HepG2 (cell line): Measurements from ENCODE around the gene COL8A1. TPM values are rescaled to one million over a fixed set of nuclear protein-coding genes. Genes with fewer than 3 reads are reported as not detected.

Source experiments
- ARNTL ChIP-seq: sonication (generic); formaldehyde crosslinking; IDR thresholded peaks from 2 replicates; pipeline ENCODE4 v1.4.0; 2020; ENCODE audit warnings: mild to moderate bottlenecking, missing genetic modification reagents
- DPF2 ChIP-seq: sonication (generic); formaldehyde crosslinking; IDR thresholded peaks from 2 replicates; pipeline ENCODE4 v1.4.0; 2020; ENCODE audit warnings: mild to moderate bottlenecking, low read depth, missing genetic modification reagents, borderline replicate concordance
- DR1 ChIP-seq: sonication (generic); formaldehyde crosslinking; IDR thresholded peaks from 2 replicates; pipeline ENCODE4 v1.8.0; 2021; ENCODE audit warnings: mild to moderate bottlenecking, missing genetic modification reagents, inconsistent platforms
- IRX3 ChIP-seq: sonication (generic); formaldehyde crosslinking; IDR thresholded peaks from 2 replicates; pipeline ENCODE4 v1.8.1; 2023; ENCODE audit warnings: mild to moderate bottlenecking, low read depth, missing genetic modification reagents, borderline replicate concordance
- KAT2B ChIP-seq: fragments of 150-350 bp; IDR thresholded peaks from 2 replicates; pipeline ENCODE4 v1.6.1; 2014; ENCODE audit warnings: low read depth, low read length, borderline replicate concordance
- KAT7 ChIP-seq: IDR thresholded peaks from 2 replicates; pipeline ENCODE4 v1.6.1; 2018; ENCODE audit warnings: borderline replicate concordance, missing compliant biosample characterization
- LCORL ChIP-seq, 2 experiments: fragments of 450-650 bp in 1 of 2; sonication (generic) in 1 of 2; formaldehyde crosslinking in 1 of 2; IDR thresholded peaks; 2 replicates each; pipeline versions ENCODE4 v1.5.0 to v1.6.1; 2017 to 2020; ENCODE audit warnings: antibody characterized with exemption in 1 of 2, missing genetic modification reagents in 1 of 2
- MEIS1 ChIP-seq: sonication (generic); formaldehyde crosslinking; IDR thresholded peaks from 2 replicates; pipeline ENCODE4 v1.9.0; 2021; ENCODE audit warnings: mild to moderate bottlenecking, missing genetic modification reagents, moderate library complexity, borderline replicate concordance
- MYC ChIP-seq: sonication (generic); formaldehyde crosslinking; IDR thresholded peaks from 2 replicates; pipeline ENCODE4 v1.9.0; 2021; ENCODE audit warnings: missing genetic modification reagents, borderline replicate concordance
- NCOA5 ChIP-seq: sonication (generic); formaldehyde crosslinking; IDR thresholded peaks from 2 replicates; pipeline ENCODE4 v1.4.0; 2020; ENCODE audit warnings: missing genetic modification reagents
- SP140L ChIP-seq: sonication (generic); formaldehyde crosslinking; IDR thresholded peaks from 2 replicates; pipeline ENCODE4 v1.4.0; 2020; ENCODE audit warnings: missing genetic modification reagents, borderline replicate concordance
- TAF15 ChIP-seq: fragments of 200-400 bp; formaldehyde crosslinking; IDR thresholded peaks from one replicate; pipeline ENCODE4 v1.6.1; 2018; ENCODE audit warnings: mild to moderate bottlenecking, low read depth, low read length; ENCODE audit not compliant: poor library complexity, severe bottlenecking
- ZBTB7A ChIP-seq: sonication (generic); formaldehyde crosslinking; IDR thresholded peaks from 2 replicates; pipeline ENCODE4 v1.8.0; 2022; ENCODE audit warnings: mild to moderate bottlenecking, missing genetic modification reagents
- ZFP37 ChIP-seq: sonication (generic); formaldehyde crosslinking; IDR thresholded peaks from 2 replicates; pipeline ENCODE4 v1.4.0; 2020; ENCODE audit warnings: missing genetic modification reagents, borderline replicate concordance
- ZIK1 ChIP-seq: sonication (generic); formaldehyde crosslinking; IDR thresholded peaks from 2 replicates; pipeline ENCODE4 v1.5.0; 2020; ENCODE audit warnings: mild to moderate bottlenecking, low read depth, missing genetic modification reagents, borderline replicate concordance
- ZNF292 ChIP-seq: sonication (generic); formaldehyde crosslinking; IDR thresholded peaks from 2 replicates; pipeline ENCODE4 v1.8.1; 2022; ENCODE audit warnings: mild to moderate bottlenecking, low read depth, missing genetic modification reagents, borderline replicate concordance
- ZNF317 ChIP-seq: sonication (generic); formaldehyde crosslinking; IDR thresholded peaks from 2 replicates; pipeline ENCODE4 v1.5.0; 2020; ENCODE audit warnings: mild to moderate bottlenecking, missing genetic modification reagents
- ZNF781 ChIP-seq: sonication (generic); formaldehyde crosslinking; IDR thresholded peaks from 2 replicates; pipeline ENCODE4 v1.5.1; 2020; ENCODE audit warnings: borderline replicate concordance, mild to moderate bottlenecking, missing genetic modification reagents; ENCODE audit errors: not compliant biosample characterization
- ZNF792 ChIP-seq: IDR thresholded peaks from 2 replicates; pipeline ENCODE4 v1.6.1; 2016
- ZNF83 ChIP-seq: sonication (generic); formaldehyde crosslinking; IDR thresholded peaks from 2 replicates; pipeline ENCODE4 v1.4.0; 2020; ENCODE audit warnings: missing genetic modification reagents, mild to moderate bottlenecking, borderline replicate concordance
- ZSCAN22 ChIP-seq: sonication (generic); formaldehyde crosslinking; IDR thresholded peaks from 2 replicates; pipeline ENCODE4 v1.4.0; 2020; ENCODE audit warnings: mild to moderate bottlenecking, missing genetic modification reagents
- polyA plus RNA-seq, 8 experiments: library from polyadenylated mRNA; depleted of rRNA in 3 of 8; stranded (reverse) in 7 of 8; unstranded in 1 of 8; fragments of >200 nt; fragmentation: Illumina TruSeq in 4 of 8; extraction: Trizol in 4 of 8; gene quantifications; 2 replicates each; pipeline versions ENCODE4 v1.2.1 to v1.2.3, GENCODE V29; 2011 to 2016; ENCODE audit warnings: low read depth in 4 of 8, missing spikeins in 1 of 8, mixed read lengths in 1 of 8; ENCODE audit not compliant: insufficient read depth in 1 of 8
- total RNA-seq, 5 experiments: library from RNA; depleted of rRNA; stranded (reverse); fragments of >200 nt; fragmentation: Illumina TruSeq; extraction: Trizol; gene quantifications; 2 replicates each; pipeline ENCODE4 v1.2.3, GENCODE V29; 2016; ENCODE audit warnings: low read depth in 1 of 5
- TF ChIP-seq, protein P1 (sequence below), 2 experiments: sonication (generic) in 1 of 2; formaldehyde crosslinking in 1 of 2; IDR thresholded peaks; 2 replicates each; pipeline versions ENCODE4 v1.4.0 to v1.6.1; 2016 to 2020; ENCODE audit warnings: borderline replicate concordance in 1 of 2, low read depth in 1 of 2, mild to moderate bottlenecking in 1 of 2, missing genetic modification reagents in 1 of 2
- TF ChIP-seq, protein P2 (sequence below): sonication (generic); formaldehyde crosslinking; IDR thresholded peaks from 2 replicates; pipeline ENCODE4 v1.9.0; 2022; ENCODE audit warnings: low read depth, missing genetic modification reagents

Gene COL8A1
- total and polyA plus RNA-seq, 2 of the 13 experiments (the other 11 are each of a cell fraction or from before 2014, with no cell fraction given): not detected

DNA sequence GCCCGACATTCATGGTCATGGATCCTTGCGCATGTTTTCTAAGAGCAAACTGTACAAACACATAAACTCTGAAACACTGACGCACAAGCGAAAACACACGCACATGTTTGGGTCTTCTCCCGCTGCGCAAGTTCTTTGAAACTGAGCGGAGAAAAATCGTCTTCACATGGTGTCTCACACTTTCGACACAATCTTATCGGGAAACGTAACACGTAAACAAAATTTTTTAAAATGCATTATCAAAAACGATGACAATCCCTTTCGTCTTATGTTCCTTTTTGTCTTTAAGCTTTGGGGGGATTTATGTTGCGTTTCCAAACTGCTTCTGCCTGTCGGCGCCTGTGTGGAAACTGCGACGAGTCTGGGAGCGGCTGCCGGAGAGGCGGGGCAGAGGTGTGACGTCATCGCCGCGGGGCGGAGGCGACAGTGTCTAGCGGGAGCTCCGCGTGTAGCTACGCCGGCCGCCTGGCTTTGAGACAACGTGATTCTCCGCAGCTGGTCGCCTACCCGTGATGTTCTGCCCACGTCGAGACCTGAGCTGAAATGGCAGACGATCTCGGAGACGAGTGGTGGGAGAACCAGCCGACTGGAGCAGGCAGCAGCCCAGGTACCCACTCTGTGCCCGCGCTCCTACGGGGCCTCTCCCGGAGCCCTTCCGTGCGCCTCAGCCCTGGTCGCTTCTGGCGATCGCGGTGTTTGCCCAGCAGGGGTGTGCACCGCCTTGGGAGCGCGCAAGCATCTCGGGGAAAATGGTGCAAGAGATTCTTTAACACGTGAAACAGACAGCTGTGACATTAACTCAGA, 179.2 kb downstream of the COL8A1 start, which contains the start of gene CMSS1 (continued):
- TF ChIP-seq, protein P1, sequence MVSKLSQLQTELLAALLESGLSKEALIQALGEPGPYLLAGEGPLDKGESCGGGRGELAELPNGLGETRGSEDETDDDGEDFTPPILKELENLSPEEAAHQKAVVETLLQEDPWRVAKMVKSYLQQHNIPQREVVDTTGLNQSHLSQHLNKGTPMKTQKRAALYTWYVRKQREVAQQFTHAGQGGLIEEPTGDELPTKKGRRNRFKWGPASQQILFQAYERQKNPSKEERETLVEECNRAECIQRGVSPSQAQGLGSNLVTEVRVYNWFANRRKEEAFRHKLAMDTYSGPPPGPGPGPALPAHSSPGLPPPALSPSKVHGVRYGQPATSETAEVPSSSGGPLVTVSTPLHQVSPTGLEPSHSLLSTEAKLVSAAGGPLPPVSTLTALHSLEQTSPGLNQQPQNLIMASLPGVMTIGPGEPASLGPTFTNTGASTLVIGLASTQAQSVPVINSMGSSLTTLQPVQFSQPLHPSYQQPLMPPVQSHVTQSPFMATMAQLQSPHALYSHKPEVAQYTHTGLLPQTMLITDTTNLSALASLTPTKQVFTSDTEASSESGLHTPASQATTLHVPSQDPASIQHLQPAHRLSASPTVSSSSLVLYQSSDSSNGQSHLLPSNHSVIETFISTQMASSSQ (IDR thresholded peaks at IDR 0.05; ENCODE audit: low read depth): peak; percentile 11; the same call in 1 of the 2 replicates
- TF ChIP-seq, protein P1 (CRISPR knock-in tag; IDR thresholded peaks at IDR 0.05; ENCODE audit: borderline replicate concordance): peak; percentile 16; the same call in 1 of the 2 replicates
- TF ChIP-seq ARNTL (CRISPR knock-in tag) (peak; percentile 70; the same call in 1 of the 2 replicates), DR1 (CRISPR knock-in tag) (0 out of 2 replicates have a peak, but pooled peaks have one; percentile 28), LCORL (IDR thresholded peaks at IDR 0.05) (no peak), LCORL (CRISPR knock-in tag; IDR thresholded peaks at IDR 0.05) (peak; percentile 70; the same call in 1 of the 2 replicates), ZNF292 (peak; percentile 65; the same call in 1 of the 2 replicates), ZSCAN22 (CRISPR knock-in tag) (no peak), ZNF83 (CRISPR knock-in tag) (no peak), ZFP37 (CRISPR knock-in tag) (no peak), ZNF781 (peak; percentile 21), IRX3 (CRISPR knock-in tag) (no peak), TAF15 (no peak), MEIS1 (CRISPR knock-in tag) (peak; percentile 50; the same call in 1 of the 2 replicates), KAT7 (CRISPR knock-in tag) (peak; percentile 73; the same call in 1 of the 2 replicates), ZIK1 (CRISPR knock-in tag) (0 out of 2 replicates have a peak, but pooled peaks have one; percentile 51), KAT2B (no peak), ZNF792 (CRISPR knock-in tag) (peak; percentile 57; the same call in 1 of the 2 replicates), ZNF317 (CRISPR knock-in tag) (no peak), ZBTB7A (no peak), MYC (CRISPR knock-in tag) (peak; percentile 97), SP140L (CRISPR knock-in tag) (peak; percentile 96; the same call in 1 of the 2 replicates), DPF2 (CRISPR knock-in tag) (no peak), NCOA5 (CRISPR knock-in tag) (no peak)
- TF ChIP-seq, protein P2, sequence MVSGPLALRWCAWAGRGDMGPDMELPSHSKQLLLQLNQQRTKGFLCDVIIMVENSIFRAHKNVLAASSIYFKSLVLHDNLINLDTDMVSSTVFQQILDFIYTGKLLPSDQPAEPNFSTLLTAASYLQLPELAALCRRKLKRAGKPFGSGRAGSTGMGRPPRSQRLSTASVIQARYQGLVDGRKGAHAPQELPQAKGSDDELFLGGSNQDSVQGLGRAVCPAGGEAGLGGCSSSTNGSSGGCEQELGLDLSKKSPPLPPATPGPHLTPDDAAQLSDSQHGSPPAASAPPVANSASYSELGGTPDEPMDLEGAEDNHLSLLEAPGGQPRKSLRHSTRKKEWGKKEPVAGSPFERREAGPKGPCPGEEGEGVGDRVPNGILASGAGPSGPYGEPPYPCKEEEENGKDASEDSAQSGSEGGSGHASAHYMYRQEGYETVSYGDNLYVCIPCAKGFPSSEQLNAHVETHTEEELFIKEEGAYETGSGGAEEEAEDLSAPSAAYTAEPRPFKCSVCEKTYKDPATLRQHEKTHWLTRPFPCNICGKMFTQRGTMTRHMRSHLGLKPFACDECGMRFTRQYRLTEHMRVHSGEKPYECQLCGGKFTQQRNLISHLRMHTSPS (CRISPR knock-in tag): peak; percentile 76
